Measurements from ENCODE around the gene PIGK. TPM values are rescaled to one million over a fixed set of nuclear protein-coding genes. Genes with fewer than 3 reads are reported as not detected.

The PIGK gene
- total RNA-seq, 2 donors from 2014 or later, result 5.9 to 9.9 TPM

- H3K36me3 ChIP-seq (replicated peaks in 1 of 2; ENCODE audit: insufficient read depth in 1 of 2, low read depth in 2 of 2), result no peaks in the 10 kb centered on the region
- H3K4me1 ChIP-seq, result no peaks in the 10 kb centered on the region
- no peak overlapping the region for H3K4me3 ChIP-seq
- intact Hi-C loops (cut with DNase I), result no loop called here
- H3K27ac ChIP-seq, result no peak overlapping the region
- WGBS, 2 donors, result 90 to 93% methylated on average over 3 of the region's 3 CpGs
- no peaks in the 10 kb centered on the region for H3K27me3 ChIP-seq
- no peaks in the 10 kb centered on the region for H3K9me3 ChIP-seq
- ATAC-seq (no peak), DNase-seq (no peak)
- TF ChIP-seq CTCF (IDR thresholded peaks at IDR 0.05), result no peak
- TF ChIP-seq POLR2A (IDR thresholded peaks at IDR 0.05), result no peak
Measured at GRCh38 chr1:77120950-77121349, 98.3 kb downstream of the PIGK start.

GRCh38 chr1:77118712-77119111 lies 100.5 kb downstream of the PIGK start:
- Histone ChIP-seq H3K4me1 (no peaks in the 10 kb centered on the region), H3K36me3 (replicated peaks in 1 of 2; ENCODE audit: insufficient read depth in 1 of 2, low read depth in 2 of 2) (no peaks in the 10 kb centered on the region), H3K27me3 (no peaks in the 10 kb centered on the region), H3K9me3 (no peaks in the 10 kb centered on the region), H3K4me3 (no peak overlapping the region), H3K27ac (no peak overlapping the region)
- intact Hi-C loops (cut with DNase I), result no loop called here
- DNase-seq (no peak), ATAC-seq (no peak)
- 94 to 95% methylated on average over 4 of the region's 4 CpGs for WGBS, 2 donors
- no peak for TF ChIP-seq POLR2A (IDR thresholded peaks at IDR 0.05)
- TF ChIP-seq CTCF (IDR thresholded peaks at IDR 0.05), result no peak

DNA sequence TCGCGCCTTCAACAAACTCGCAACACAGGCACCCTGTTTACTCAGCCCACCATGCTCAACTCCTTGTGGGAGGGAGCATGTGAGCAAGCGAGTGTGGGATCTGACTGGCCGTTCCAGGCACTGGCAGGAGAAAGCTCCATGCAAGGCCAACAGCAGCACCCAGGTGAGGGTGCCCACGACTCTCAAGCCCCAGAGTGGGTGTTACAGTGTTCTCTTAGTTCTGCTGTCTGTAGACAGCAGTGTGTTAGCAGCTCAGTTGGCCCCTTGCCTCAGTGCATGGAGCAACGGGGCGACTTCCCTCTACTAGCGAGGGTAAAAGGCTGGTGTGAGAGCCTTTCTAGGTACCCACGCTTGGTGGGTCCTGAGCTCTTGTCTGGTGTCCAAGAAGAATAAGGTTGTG lies 114.6 kb downstream of the PIGK start:
- no peaks in the 10 kb centered on the region for H3K36me3 ChIP-seq (replicated peaks in 1 of 2; ENCODE audit: insufficient read depth in 1 of 2, low read depth in 2 of 2)
- no peak overlapping the region for H3K27ac ChIP-seq
- ATAC-seq (no peak), DNase-seq (no peak)
- 92 to 95% methylated on average over 10 of the region's 10 CpGs for WGBS, 2 donors
- intact Hi-C loops (cut with DNase I), result no loop called here
- no peak for TF ChIP-seq CTCF (IDR thresholded peaks at IDR 0.05)
- TF ChIP-seq POLR2A (IDR thresholded peaks at IDR 0.05), result no peak
- no peaks in the 10 kb centered on the region for H3K9me3 ChIP-seq
- no peaks in the 10 kb centered on the region for H3K27me3 ChIP-seq
- no peak overlapping the region for H3K4me3 ChIP-seq
- no peaks in the 10 kb centered on the region for H3K4me1 ChIP-seq

DNA sequence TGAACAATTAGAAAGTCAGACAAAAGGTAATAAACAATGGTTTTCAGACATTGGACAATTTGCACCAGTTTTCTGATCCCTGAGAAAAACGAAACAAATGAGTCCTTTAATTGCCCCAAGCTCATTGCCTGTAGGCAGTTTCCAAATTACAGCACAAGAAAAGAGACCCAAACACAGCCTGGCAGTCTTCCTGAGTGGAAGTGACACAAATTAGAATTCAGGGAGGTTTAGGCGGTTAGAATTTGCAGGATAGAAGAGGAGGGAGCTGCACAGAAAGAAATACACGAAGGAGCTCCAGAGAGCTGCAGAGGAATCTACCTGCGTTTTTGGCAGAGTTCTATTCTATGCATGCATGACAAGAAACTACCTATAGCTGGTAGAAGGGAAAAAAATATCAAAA lies 115.7 kb downstream of the PIGK start:
- Histone ChIP-seq H3K9me3 (no peaks in the 10 kb centered on the region), H3K27ac (no peak overlapping the region), H3K4me3 (no peak overlapping the region), H3K4me1 (no peaks in the 10 kb centered on the region), H3K36me3 (replicated peaks in 1 of 2; ENCODE audit: insufficient read depth in 1 of 2, low read depth in 2 of 2) (no peaks in the 10 kb centered on the region), H3K27me3 (no peaks in the 10 kb centered on the region)
- DNase-seq (no peak), ATAC-seq (no peak)
- TF ChIP-seq POLR2A (IDR thresholded peaks at IDR 0.05), result no peak
- TF ChIP-seq CTCF (IDR thresholded peaks at IDR 0.05), result no peak
- WGBS, 2 donors, result 84 to 89% methylated on average over 4 of the region's 4 CpGs
- intact Hi-C loops (cut with DNase I), result no loop called here

GRCh38 chr1:77100875-77101274 lies 118.4 kb downstream of the PIGK start:
- intact Hi-C loops (cut with DNase I), result no loop called here
- DNase-seq (no peak), ATAC-seq (no peak)
- Histone ChIP-seq H3K4me3 (no peak overlapping the region), H3K36me3 (replicated peaks in 1 of 2; ENCODE audit: insufficient read depth in 1 of 2, low read depth in 2 of 2) (no peaks in the 10 kb centered on the region), H3K9me3 (no peaks in the 10 kb centered on the region), H3K27me3 (no peaks in the 10 kb centered on the region), H3K27ac (no peak overlapping the region), H3K4me1 (no peaks in the 10 kb centered on the region)
- TF ChIP-seq POLR2A (IDR thresholded peaks at IDR 0.05) (no peak), CTCF (IDR thresholded peaks at IDR 0.05) (no peak)
- WGBS, 2 donors, result 66 to 75% methylated on average over 1 of the region's 1 CpG
